IMR-90 (cell line): ENCODE results near the gene BRPF1.

Experiments used
- BHLHE40 ChIP-seq: fragments of 150-350 bp; IDR thresholded peaks from 2 replicates; pipeline ENCODE4 v1.6.1; 2016; ENCODE audit warnings: mild to moderate bottlenecking, low read depth, low read length
- CEBPB ChIP-seq: IDR thresholded peaks from 2 replicates; pipeline ENCODE4 v1.6.1; 2012; ENCODE audit warnings: low read depth, low read length, improper control_type of control experiment
- CTCF ChIP-seq: conservative IDR thresholded peaks from 2 replicates; pipeline ENCODE4 v1.5.1; 2012; ENCODE audit warnings: mild to moderate bottlenecking, low read depth, low read length, improper control_type of control experiment
- FOS ChIP-seq: fragments of 150-350 bp; IDR thresholded peaks from 2 replicates; pipeline ENCODE4 v1.6.1; 2016; ENCODE audit warnings: low read depth, low read length
- MAFK ChIP-seq: IDR thresholded peaks from 2 replicates; pipeline ENCODE4 v1.6.1; 2012; ENCODE audit warnings: low read depth, low read length, improper control_type of control experiment
- MAZ ChIP-seq: IDR thresholded peaks from 2 replicates; pipeline ENCODE4 v1.6.1; 2012; ENCODE audit warnings: low read depth, mild to moderate bottlenecking, low read length, improper control_type of control experiment, moderate library complexity, borderline replicate concordance
- MXI1 ChIP-seq: IDR thresholded peaks from 2 replicates; pipeline ENCODE4 v1.6.1; 2012; ENCODE audit warnings: low read depth, mild to moderate bottlenecking, low read length, moderate library complexity, borderline replicate concordance
- POLR2A ChIP-seq: IDR thresholded peaks from 2 replicates; pipeline ENCODE4 v1.6.1; 2012; ENCODE audit warnings: mild to moderate bottlenecking, low read depth, low read length
- RAD21 ChIP-seq: IDR thresholded peaks from 2 replicates; pipeline ENCODE4 v1.6.1; 2012; ENCODE audit warnings: low read length, improper control_type of control experiment
- RCOR1 ChIP-seq: IDR thresholded peaks from 2 replicates; pipeline ENCODE4 v1.6.1; 2012; ENCODE audit warnings: mild to moderate bottlenecking, low read length, improper control_type of control experiment; ENCODE audit not compliant: insufficient replicate concordance
- RFX5 ChIP-seq: IDR thresholded peaks from 2 replicates; pipeline ENCODE4 v1.8.0; 2012; ENCODE audit warnings: low read depth, mild to moderate bottlenecking, low read length, moderate library complexity
- SMC3 ChIP-seq: fragments of 150-350 bp; IDR thresholded peaks from 2 replicates; pipeline ENCODE4 v1.6.1; 2016; ENCODE audit warnings: low read depth, mild to moderate bottlenecking, antibody characterized with exemption, low read length, moderate library complexity
- USF2 ChIP-seq: fragments of 150-350 bp; IDR thresholded peaks from 2 replicates; pipeline ENCODE4 v1.6.1; 2017; ENCODE audit warnings: mild to moderate bottlenecking, antibody characterized with exemption, low read length, low read depth

- no peak for TF ChIP-seq CTCF
- no peak for TF ChIP-seq POLR2A
- no peak for TF ChIP-seq RCOR1
- TF ChIP-seq USF2 = no peak
- TF ChIP-seq FOS = no peak
- TF ChIP-seq MXI1 = no peak
- TF ChIP-seq CEBPB = no peak
- TF ChIP-seq RAD21 = no peak
- no peak for TF ChIP-seq RFX5
- no peak for TF ChIP-seq MAZ
- no peak for TF ChIP-seq SMC3
- TF ChIP-seq BHLHE40 = no peak
- no peak for TF ChIP-seq MAFK
Observed at GRCh38 chr3:9712415-9712814, 19.1 kb upstream of the BRPF1 start.
